Heart left ventricle (tissue), 16 donors: ENCODE results near the gene HNF1B. TPM values are rescaled to one million over a fixed set of nuclear protein-coding genes. Genes with fewer than 3 reads are reported as not detected.

Experiments
- ATAC-seq, 4 donors: fragments of 200-7000 bp; cut with Tn5 transposase; one replicate each; pipeline ENCODE4 v1.9.1; 2020 to 2022; ENCODE audit warnings: moderate library complexity in 4 of 4, mild to moderate bottlenecking in 3 of 4, moderate number of reproducible peaks in 1 of 4
- DNase-seq, 5 donors: peaks; one replicate each; pipeline ENCODE4 v3.0.0-alpha.2; 2020
- H3K27ac ChIP-seq, 12 donors: fragments of 200-600 bp; sonication (generic) in 4 of 12; one replicate each; pipeline versions ENCODE4 v1.5.0 to v1.8.0; 2016 to 2022; ENCODE audit warnings: mild to moderate bottlenecking in 2 of 12
- H3K27me3 ChIP-seq, 9 donors: fragments of 200-600 bp; sonication (generic) in 2 of 9; one replicate each; pipeline versions ENCODE4 v1.5.1 to v1.8.0; 2016 to 2022; ENCODE audit warnings: mild to moderate bottlenecking in 3 of 9
- H3K36me3 ChIP-seq, 9 donors: fragments of 200-600 bp; sonication (generic) in 2 of 9; one replicate each; pipeline versions ENCODE4 v1.5.0 to v1.8.0; 2018 to 2022; ENCODE audit warnings: mild to moderate bottlenecking in 2 of 9
- H3K4me1 ChIP-seq, 12 donors: fragments of 200-600 bp; sonication (generic) in 4 of 12; one replicate each; pipeline versions ENCODE4 v1.5.0 to v1.8.0; 2016 to 2022; ENCODE audit warnings: mild to moderate bottlenecking in 3 of 12
- H3K4me3 ChIP-seq, 12 donors: fragments of 200-600 bp; sonication (generic) in 4 of 12; one replicate each; pipeline versions ENCODE4 v1.5.0 to v1.8.0; 2017 to 2022; ENCODE audit warnings: mild to moderate bottlenecking in 9 of 12, moderate library complexity in 4 of 12
- H3K9me3 ChIP-seq, 12 donors: fragments of 200-600 bp; sonication (generic) in 4 of 12; one replicate each; pipeline versions ENCODE4 v1.5.0 to v1.8.0; 2016 to 2022; ENCODE audit warnings: mild to moderate bottlenecking in 1 of 12
- POLR2A ChIP-seq, 2 donors: fragments of 450-650 bp; IDR thresholded peaks; one replicate each; pipeline ENCODE4 v1.6.1; 2017; ENCODE audit warnings: antibody characterized with exemption in 2 of 2, mild to moderate bottlenecking in 2 of 2, moderate library complexity in 2 of 2
- WGBS, 4 donors: extraction: QIAGEN DNeasy Blood & Tissue Kit in 2 of 4; methylation state at CpG; one replicate each; pipeline versions ENCODE4 v1.1.5 to v1.1.7; 2013 to 2018; 5-methylcytosine and 5-hydroxymethylcytosine counted together
- intact Hi-C, 10 donors: fragments of 100-400 bp; cut with DNase I; formaldehyde crosslinking; loops; one replicate each; pipeline versions ENCODE4 v1.11.1 to v1.14.2; 2022
- polyA plus RNA-seq, 2 donors: library from polyadenylated mRNA; stranded (reverse); fragments of 200-250 nt; gene quantifications; one replicate each; pipeline ENCODE4 v1.2.3, GENCODE V29; 2013
- total RNA-seq, 9 donors: library from RNA; depleted of rRNA in 2 of 9; stranded (reverse); fragments of >200 nt in 2 of 9; fragmentation: NEBNext Ultra II Directional in 3 of 9; extraction: Animal tissue kit (Norgen Biotek cat#: 25700) in 3 of 9; gene quantifications; one replicate each; pipeline versions ENCODE4 v1.1.0 to v1.2.4, GENCODE V29; 2016 to 2023
- TF ChIP-seq, protein P1 (sequence below), 12 donors: fragments of 200-600 bp; sonication (generic) in 4 of 12; IDR thresholded peaks; one replicate each; pipeline versions ENCODE4 v1.5.0 to v1.8.0; 2018 to 2022; ENCODE audit warnings: antibody characterized with exemption in 12 of 12, mild to moderate bottlenecking in 5 of 12
- donor health status: ischemic (EF 13 %, LVEDD 7.1; RV severe dilation, severe dysfunction).
- donor health status: healthy with polysubstance abuse.
- donor health status: DM: no; HTN: yes; CAD: no.
- donor health status: DM: no; HTN: no; CAD: no.
- donor health status: ischemic (EF 25% LVEDD 6.9; RV normal size, moderate dysfunction).
- donor health status: ischemic (EF 25% LVEDD 5.7; RV mildly dilated, moderate dysfunction).
- donor health status: healthy.
- donor health status: DM: yes; HTN: yes; CAD: no.
- donor health status: ischemic (EF 35%, LVEDD 5.7; RV mildly dilated, moderate dysfunction).
- donor health status: nonischemic (EF 11% LVEDD 7.7; RV severe dilation, severe dysfunction).
- donor health status: DM: yes; HTN: yes; CAD: no.
- donor health status: PGD.
- donor health status: ischemic (EF 29% LVEDD 5.4; RV normal size, mild dysfunction).
- donor health status: nonischemic (EF 23%, LVEDD 6.1; RV moderate dilation, normal function).

The HNF1B gene
- total and polyA plus RNA-seq, 11 donors, result not detected

DNA sequence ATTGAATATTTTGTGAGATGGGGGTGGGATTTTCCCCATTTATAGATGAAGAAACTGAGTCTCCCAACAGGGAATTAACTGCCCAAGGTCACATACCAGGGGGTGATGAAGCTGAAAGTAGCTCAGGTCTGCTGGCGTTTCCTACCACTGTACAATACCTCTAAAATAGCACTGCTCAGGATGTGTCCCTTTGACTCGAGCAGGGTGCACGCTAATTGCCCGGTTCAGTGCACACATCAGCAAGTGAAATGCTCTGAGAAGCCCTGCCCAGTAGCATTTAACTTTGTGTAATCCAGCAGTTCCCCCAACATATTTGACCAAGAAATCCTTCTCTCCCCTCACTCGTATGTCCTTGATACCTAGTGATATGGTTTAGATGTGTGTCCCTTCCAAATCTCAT, 51.5 kb downstream of the HNF1B start:
- no peak for TF ChIP-seq POLR2A (IDR thresholded peaks at IDR 0.05)
- TF ChIP-seq, protein P1, sequence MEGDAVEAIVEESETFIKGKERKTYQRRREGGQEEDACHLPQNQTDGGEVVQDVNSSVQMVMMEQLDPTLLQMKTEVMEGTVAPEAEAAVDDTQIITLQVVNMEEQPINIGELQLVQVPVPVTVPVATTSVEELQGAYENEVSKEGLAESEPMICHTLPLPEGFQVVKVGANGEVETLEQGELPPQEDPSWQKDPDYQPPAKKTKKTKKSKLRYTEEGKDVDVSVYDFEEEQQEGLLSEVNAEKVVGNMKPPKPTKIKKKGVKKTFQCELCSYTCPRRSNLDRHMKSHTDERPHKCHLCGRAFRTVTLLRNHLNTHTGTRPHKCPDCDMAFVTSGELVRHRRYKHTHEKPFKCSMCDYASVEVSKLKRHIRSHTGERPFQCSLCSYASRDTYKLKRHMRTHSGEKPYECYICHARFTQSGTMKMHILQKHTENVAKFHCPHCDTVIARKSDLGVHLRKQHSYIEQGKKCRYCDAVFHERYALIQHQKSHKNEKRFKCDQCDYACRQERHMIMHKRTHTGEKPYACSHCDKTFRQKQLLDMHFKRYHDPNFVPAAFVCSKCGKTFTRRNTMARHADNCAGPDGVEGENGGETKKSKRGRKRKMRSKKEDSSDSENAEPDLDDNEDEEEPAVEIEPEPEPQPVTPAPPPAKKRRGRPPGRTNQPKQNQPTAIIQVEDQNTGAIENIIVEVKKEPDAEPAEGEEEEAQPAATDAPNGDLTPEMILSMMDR (IDR thresholded peaks at IDR 0.05), result no peak
- no peak overlapping the region for H3K27ac ChIP-seq
- peaks cover 0 to 9% (median 0%) of the 10 kb centered on the region in 12 donors for H3K9me3 ChIP-seq
- H3K27me3 ChIP-seq, result peaks cover 0 to 5% (median 0%) of the 10 kb centered on the region in 9 donors
- no peaks in the 10 kb centered on the region for H3K36me3 ChIP-seq
- intact Hi-C loops, result no loop called here
- 73 to 86% (median 75%) methylated on average over 5 of the region's 5 CpGs for WGBS, 4 donors
- no peak for ATAC-seq
- H3K4me3 ChIP-seq, result no peak overlapping the region
- no peaks in the 10 kb centered on the region for H3K4me1 ChIP-seq
- DNase-seq, result no peak

DNA sequence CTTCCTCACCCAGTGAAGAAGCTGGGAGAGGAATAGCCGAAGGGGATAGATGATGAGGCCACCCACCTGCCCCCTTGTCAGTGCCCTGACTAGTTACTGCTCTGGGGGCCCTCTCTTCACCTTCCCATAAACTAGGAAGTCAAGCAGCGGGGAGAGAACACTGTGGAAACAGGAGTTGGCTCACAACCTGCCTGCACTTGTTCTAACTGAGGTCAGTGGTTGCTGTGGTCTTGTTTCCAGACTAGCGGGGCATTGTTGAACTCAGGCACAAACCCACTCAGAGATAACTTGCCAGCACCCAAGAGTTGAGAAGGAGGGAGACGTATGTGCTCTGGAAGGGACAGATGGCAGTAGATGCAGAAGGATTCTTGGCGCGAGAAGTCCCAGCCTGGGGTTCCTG, 53.1 kb downstream of the HNF1B start:
- Histone ChIP-seq H3K27ac (no peak overlapping the region), H3K27me3 (peaks cover 0 to 5% (median 0%) of the 10 kb centered on the region in 9 donors), H3K36me3 (no peaks in the 10 kb centered on the region), H3K4me3 (no peak overlapping the region), H3K9me3 (peaks cover 0 to 9% (median 0%) of the 10 kb centered on the region in 12 donors), H3K4me1 (no peaks in the 10 kb centered on the region)
- TF ChIP-seq POLR2A (IDR thresholded peaks at IDR 0.05), result no peak
- TF ChIP-seq, protein P1 (IDR thresholded peaks at IDR 0.05), result no peak
- DNase-seq, result no peak
- intact Hi-C loops, result no loop called here
- ATAC-seq, result no peak
- WGBS, 4 donors, result 75 to 84% (median 77%) methylated on average over 6 of the region's 6 CpGs

DNA sequence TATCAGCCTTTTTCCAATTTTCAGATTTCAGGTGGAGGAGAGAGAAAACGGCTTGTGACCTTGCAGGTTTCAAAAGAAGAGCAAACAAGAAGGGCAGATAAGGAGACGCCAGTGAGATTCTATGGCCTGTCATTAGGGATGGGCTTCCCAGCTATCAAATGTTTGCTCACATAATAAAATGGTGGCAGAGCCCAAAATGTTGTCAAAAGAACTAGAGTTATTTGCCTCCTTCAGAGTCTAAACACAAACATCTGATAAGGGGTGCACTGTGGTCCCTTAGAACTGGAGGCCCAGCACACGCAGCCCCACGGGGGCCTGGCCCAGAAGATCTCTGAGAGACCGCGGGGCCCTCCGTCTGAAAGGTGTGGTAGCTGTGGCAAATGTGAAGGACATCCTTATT, 55.5 kb downstream of the HNF1B start:
- DNase-seq (no peak), ATAC-seq (no peak)
- intact Hi-C loops, result no loop called here
- H3K36me3 ChIP-seq, result no peaks in the 10 kb centered on the region
- TF ChIP-seq, protein P1 (IDR thresholded peaks at IDR 0.05), result no peak
- no peak for TF ChIP-seq POLR2A (IDR thresholded peaks at IDR 0.05)
- no peaks in the 10 kb centered on the region for H3K4me1 ChIP-seq
- WGBS, 4 donors, result 76 to 78% (median 77%) methylated on average over 7 of the region's 7 CpGs
- no peak overlapping the region for H3K27ac ChIP-seq
- H3K9me3 ChIP-seq, result no peaks in the 10 kb centered on the region
- peaks cover 0 to 5% (median 0%) of the 10 kb centered on the region in 9 donors for H3K27me3 ChIP-seq
- H3K4me3 ChIP-seq, result no peak overlapping the region

DNA sequence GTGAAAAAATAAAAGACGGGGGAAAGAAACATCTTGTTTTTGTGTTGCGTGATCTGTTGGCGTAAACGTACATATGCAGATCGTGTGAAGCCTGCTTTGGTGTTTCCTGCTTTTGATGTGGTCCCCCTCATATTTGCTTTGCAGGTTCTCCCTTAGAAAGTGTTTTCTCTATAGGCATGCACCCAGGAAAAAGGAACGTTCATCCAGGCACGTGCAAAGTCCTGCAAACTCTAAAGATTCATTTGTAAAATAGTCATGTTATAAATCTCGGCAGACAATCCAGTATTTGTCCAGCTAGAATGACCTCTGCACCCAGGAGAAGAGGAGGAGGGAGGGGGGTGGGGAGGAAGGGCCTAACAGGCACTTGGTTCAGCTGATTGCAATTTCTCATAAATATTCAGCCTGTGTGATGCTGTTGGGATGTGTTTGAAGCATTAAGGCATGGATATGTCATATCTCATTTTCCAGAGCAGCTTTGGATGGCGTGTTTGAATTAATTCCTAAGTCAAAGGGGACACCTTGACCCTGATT, 61.3 kb downstream of the HNF1B start:
- WGBS, 4 donors, result 64 to 75% (median 71%) methylated on average over 9 of the region's 9 CpGs
- Histone ChIP-seq H3K27ac (no peak overlapping the region), H3K9me3 (peaks cover 0 to 4% (median 0%) of the 10 kb centered on the region in 12 donors), H3K4me3 (no peak overlapping the region), H3K36me3 (no peaks in the 10 kb centered on the region), H3K27me3 (peaks cover 0 to 5% (median 0%) of the 10 kb centered on the region in 9 donors), H3K4me1 (no peaks in the 10 kb centered on the region)
- DNase-seq, result no peak
- TF ChIP-seq, protein P1 (IDR thresholded peaks at IDR 0.05), result no peak
- TF ChIP-seq POLR2A (IDR thresholded peaks at IDR 0.05), result no peak
- intact Hi-C loops, result no loop called here
- no peak for ATAC-seq
